SHP77 (cell line): ENCODE measurements around the gene VASN.

Experiments
- DNase-seq, 2 experiments: peaks; one replicate each; lab custom pipeline; 2025; lab: John Stamatoyannopoulos, UW

Gene VASN

DNA sequence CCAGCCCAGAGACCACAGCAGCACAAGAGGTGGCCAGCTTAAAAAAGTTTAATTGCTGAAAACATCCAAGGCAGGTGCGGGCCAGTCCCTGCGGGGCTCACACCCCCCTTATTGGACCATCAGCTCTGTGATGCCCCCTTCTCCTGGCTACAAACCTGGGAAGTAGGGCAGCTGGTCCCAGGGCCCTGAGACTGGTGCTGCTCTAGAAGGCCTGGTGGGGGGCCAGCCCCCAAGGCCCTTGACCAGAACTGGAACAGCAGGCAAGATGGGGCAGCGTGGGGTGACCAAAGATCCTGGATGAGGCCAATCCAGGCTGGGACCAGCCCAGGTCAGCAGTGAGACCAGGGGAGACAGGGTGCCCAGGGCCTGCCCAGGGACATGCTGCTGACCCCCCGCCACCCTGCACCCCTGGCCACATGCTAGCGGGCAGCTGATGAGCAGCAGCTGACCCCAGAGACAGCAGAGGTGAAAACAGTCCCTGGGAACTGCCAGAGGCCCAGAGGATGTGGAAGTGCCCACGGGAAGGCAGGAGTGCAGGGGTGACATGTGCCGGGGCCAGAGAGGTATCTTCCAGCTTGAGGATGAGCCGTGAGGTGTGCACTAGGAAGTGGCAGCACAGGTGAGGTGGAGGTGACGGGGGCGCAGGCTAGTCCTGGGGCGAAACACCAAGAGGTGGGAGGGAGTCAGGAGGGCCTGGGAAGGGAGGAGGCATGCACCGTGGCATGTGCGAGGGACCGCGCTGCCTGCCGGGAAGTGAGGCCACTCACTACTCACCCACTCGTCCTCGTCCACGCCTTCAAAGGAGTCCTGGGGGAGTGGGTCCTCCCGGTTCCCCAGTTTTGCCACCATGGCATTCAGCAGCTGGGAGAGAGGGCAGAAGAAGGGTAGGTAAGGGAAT lies 16.9 kb upstream of the VASN start:
- no peak for DNase-seq

DNA sequence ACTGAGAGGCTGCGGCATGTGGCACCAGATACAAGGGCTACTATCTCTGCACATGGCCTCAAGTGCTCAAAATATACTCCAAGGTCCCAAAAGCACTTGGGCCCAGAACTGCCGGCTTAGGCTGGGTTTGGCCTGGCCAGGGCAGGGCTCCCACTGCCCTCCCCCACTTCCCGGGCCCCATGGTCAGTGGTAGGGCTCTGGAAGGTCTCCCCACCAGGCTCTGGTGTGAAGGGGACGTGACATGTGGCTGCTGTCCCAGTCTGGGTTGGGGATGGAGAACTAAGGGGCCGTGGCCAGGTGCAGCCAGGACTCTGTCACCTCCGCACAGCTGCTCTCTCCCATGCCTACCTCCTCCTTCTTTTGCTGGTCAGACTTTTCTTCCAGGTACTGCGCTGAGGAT lies 14.8 kb upstream of the VASN start:
- DNase-seq = no peak

DNA sequence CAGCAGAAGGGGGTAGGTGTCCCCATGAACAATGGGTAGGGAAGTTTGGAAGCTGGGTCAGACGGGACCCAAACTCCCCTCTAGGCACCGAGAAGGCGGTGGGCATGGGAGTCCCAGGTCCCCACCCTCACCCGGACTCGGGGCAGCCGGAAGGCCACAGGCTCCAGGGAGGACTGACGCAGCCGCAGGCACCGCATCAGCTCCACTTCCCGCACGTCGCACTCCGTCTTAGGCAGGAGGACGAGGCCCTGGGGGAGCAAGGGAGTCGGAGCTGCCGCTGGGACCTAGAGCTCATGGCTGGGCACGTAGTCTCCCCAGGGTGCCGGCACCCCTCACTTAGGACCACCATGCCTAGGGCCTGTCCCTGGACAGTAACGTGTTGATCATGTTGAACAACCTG lies 13.4 kb upstream of the VASN start:
- no peak for DNase-seq

DNA sequence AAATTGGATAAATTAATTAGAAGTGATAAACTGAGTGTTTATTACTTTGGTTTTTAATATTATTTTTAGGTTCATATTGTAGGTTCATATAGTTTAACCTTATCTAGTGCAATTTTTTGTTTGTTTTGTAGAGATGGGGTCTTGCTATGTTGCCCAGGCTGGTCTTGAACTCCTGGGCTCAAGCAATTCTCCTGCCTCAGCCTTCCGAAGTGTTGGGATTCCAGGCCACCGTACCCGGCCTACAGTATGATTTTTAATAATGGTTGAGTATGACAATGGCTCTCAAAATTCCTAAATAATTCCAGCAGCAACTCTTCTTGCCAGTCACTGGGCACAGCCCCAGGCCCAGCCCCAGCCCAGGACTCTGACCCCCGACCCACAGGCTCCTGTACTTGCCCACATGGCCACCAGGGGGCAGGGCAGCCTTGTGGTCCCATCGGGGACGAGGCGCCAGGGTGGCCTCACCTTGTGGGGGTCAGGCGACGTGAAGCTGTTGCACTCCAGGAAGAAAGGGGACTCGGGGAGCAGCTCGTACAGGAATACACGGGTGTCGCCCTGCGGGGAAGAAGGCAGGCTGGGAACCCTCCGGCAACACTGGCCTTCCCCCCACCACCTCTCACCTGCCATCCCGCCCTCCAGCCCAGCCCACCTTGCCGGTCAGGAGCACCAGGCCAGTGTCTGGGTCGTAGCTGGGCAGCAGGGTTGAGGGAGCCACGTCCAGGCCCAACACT lies 12.7 kb upstream of the VASN start:
- DNase-seq = peak; percentile 14 to 23

DNA sequence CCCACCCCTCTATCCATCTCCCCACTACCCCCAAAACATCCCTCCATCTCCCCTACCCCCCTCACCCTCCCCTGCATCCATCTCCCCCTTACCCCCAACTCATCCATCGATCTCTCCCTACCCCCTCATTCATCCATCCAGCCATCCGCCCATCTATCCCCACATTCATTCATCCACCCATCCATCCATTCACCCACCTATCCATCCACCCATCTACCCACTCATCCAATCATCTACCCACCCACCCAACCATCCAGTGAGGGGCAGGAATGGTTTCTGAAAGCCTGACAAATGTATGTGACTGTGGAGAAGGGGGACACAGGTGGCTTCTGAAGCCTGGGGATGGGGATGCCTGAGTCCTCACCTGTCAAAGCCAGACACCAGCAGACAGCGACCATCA lies 11.7 kb upstream of the VASN start:
- DNase-seq = no peak

DNA sequence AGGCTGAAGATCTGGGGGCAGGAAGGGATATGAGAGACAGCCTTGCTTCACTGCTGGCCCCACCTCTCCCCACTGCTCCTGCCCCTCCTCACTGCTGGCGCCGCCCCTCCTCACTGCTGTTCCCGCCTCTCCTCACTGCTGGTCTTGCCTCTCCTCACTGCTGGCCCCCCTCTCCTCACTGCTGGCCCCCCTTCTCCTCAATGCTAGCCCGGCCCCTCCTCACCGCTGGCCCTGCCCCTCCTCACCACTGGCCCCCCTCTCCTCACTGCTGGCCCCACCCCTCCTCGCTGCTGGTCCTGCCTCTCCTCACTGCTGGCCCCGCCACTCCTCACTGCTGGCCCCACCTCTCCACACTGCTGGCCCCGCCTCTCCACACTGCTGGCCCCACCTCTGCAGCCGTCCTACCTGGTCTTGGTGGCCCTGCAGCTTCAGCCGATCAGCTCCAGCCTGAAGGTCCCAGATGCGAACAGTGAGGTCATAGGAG lies 11.1 kb upstream of the VASN start:
- no peak for DNase-seq

DNA sequence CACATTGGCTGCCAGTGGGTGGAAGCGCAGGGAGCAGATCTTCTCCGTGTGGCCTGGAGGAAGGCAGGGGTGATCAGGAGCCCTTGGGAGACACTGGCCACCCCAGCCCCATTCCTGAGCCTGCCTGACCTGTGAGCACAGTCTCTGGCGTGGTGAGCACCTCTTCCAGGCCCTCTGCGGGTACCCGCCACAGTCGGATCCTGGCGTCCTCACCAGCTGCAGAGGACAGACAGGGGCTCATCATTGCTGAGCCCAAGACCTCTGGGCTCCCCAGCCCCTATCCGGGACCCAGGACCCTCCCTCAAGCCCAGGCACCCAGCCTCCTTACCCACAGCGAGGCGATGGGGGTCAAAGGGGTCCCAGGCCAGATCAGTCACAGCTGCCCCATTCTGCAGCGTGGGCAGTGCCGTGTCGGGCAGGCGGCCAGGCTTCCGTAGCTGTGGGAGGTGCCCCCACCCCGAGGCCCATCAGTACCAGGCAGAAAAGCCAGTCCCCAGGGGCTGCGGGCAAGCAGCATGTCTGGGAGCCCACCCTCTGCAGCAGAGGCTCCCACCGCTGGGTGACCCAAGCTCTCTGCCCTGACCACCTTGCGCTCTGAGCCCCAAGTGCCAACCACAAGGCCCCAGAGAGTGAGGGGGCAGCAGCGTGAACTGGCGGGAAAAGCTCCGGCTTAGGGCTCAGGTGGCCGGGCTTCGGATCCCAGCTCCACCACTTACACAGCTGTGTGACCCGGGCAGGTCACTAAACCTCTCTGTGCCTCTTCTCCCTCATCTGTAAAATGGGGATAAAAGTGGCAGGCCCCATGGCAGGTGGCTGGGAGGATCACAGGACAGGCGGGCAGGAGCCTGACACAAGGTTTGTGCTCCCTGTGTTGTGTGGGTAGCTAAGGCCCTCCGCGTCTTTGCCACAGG lies 10.4 kb upstream of the VASN start:
- no peak for DNase-seq

DNA sequence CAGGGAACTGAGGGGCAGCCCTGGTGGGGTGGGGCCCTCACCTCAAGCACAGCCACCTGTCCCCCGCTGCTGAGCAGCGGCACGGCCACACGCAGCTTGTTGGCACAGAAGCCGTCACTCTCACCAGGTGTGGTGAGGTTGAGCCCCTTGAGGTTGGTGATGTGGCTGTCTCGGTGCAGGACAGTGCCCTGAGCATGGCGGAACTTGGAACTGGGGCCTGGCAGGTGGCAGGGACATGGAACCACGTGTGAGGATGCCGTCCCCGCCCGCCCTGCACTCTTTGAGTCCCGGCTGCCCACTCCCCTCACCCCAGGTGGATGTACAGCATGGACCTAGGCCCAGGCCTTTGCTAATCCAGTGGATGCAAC lies 9.7 kb upstream of the VASN start:
- DNase-seq = no peak

DNA sequence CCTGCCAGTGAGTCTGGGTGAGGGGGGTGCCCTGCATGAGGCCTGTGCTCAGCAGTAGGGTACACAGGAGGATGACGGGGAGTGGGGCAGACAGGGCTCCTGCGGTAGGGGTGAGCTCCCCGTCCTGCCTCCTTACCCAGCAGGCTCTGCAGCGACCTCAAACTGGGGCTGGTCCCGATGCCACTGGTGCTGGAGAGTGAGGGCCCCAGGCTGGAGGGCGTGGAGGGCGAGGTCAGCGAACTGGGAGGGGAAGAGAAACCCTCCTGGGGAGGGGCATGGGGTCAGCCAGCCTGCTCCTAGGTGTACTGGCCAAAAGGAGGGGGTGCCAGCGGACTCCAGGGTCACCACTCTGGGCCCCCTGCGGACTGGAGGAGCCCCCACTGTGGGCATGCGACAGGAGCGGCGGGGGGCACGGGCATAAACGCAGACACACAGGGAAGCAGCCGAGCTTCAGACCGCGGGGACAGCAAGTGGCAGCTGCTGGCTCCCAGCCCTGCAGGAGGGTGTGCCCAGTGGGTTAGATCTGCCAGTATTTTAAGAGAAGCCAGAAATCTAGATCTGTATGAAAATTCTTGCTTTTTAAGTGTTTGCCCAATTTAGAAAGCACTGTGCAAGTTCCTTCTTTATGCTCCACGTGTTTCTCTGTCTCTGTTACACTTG lies 9.0 kb upstream of the VASN start:
- no peak for DNase-seq

DNA sequence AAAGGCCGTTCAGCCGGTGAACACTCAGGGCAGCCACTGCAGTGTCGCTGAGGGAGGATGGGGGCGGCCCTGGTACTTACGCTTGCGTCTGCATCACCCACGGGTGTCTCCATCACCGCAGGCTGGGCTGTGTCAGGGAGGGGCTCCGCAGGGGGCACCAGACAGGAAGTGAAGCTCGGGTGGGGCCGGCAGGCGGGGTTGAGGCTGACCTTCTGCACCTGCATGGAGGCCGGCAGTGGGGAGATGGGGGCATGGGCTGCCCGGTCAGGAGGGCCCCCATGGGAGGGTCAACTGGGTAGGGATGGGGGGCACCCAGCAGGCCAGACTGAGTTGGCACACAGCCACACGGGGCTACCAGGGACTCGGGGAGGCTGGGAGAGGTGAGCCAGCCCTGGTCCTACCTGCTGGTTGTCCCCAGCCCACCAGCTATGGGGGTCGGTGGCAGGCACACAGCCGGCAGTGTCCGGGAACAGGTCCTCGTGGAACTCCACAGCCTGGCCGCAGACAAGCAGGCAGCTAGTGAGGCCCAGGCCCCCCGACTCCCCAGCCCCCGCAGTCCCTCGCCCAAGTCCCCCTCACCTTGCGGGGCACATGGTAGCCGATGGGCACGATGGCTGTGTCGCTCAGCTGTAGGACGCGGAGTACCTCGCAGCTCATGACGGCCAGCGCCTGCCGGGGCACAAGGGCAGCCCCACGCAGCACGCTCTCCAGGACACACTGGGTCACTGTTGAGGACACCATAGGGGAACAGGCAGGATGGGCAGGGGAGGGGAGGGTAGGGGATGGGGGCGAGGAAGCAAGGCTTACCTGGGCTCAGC lies 7.2 kb upstream of the VASN start:
- no peak for DNase-seq

DNA sequence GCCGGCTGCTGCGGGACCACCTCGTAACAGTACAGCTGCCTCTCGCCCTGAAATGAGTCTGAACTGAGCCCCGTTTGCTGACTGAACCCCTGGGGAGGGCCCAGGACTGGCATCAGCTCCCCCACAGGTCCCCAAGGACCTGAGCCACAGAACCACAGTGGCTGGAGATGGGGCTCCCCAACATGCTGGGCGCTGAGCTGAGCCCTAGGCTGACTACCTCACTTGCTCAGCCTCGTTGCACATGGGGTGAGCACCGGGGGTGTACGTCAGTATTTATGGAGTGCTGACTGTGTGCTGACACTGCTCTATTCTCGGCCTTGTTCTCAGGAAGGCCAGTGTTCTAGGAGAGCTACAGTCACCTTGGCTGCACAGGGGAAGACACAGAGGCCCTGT lies 6.6 kb upstream of the VASN start:
- DNase-seq = no peak

DNA sequence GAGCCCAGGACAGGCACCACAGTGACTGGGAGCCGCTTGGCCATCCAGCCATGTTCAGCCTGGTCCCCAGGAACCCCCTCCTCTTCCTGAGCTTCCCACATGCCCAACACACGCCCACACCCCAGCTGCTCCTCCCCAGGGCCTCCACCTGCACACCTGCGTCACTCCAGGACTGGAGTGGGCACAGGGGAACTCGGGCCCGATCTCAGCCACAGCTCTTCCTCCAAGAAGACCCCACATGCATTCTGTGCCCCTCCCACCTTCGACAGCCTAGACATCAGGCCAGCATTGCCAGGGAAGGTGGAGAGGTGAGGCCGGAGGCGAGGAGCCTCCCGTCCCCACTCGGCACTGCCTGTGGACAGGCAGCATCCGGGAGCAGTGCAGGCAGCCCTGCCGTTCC lies 6.0 kb upstream of the VASN start:
- DNase-seq = no peak

DNA sequence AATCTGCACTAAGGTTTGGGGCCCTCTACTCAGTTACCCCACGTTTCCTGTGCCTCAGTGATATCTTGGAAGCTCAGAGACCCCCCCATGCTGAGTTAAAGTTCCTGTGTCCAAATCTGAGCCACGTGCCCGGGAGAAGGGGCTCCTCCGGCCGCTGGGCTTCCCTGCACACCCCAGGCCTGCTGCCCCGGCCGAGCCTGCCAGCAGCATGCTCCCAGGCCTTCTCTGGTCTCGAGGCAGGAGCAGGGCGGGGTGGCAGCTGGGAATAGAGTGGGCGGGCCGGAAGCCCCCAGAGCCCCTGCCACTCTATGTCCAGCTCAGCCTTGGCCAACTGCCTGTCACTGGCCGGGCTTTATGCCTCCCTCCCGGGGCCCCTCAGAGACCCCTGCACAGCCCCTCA lies 5.6 kb upstream of the VASN start:
- no peak for DNase-seq

DNA sequence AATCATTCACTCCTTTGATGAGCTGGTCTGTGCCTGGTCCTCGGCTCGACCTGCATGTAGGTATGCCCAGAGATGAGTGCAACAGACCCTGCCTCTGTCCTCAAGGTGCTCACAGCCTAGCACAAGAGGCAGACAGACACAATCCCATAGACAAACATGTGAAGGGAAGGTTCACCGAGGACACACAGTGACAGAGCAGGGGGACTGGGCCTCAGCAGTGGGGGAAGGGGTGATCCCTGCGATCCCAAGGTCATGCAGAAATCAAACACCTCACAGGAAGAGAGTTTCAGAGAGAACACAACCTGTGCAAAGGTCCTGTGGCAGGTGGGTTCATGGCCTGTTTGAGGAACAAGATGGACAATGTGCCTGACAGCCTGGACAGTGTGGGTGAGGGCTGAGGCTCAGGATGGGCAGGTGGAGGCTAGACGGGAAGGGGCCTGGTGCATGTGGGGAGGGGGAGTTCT lies 4.2 kb upstream of the VASN start:
- DNase-seq = no peak

DNA sequence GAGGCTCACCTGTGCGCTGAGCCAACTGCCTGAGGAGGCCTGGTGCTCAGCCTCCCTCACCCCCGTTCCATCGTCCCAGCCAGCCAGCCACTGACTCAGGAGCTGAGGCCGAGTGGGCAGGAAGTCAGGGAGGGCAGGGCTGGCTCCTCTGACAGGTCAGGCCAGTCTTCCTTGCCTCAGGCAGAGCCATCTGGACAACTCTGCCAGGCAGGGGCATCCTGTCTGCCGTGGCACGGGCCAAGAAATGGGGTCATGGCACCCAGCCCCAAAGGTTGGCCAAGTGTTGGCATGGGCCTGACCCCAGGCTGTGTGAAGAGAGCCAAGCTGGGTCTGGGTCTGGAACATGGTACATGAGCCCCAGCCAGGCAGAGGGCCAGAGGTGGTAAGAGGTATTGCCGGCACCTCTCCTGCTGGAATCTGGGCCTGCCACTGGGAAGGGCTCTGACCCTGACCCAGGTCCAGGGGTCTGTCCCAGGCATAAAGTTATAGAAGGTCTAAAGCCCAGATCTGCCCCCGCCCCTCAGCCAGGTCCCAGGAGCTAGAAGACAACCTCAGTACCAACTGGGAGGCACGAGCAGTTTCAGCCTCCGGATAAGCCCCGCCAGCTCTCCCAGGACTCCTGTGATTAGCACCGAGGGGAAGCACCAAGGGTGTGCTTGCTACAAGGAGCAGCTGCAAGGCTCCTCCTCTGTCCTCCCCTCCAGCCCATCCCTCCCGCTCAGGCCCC lies 2.5 kb upstream of the VASN start:
- no peak for DNase-seq

DNA sequence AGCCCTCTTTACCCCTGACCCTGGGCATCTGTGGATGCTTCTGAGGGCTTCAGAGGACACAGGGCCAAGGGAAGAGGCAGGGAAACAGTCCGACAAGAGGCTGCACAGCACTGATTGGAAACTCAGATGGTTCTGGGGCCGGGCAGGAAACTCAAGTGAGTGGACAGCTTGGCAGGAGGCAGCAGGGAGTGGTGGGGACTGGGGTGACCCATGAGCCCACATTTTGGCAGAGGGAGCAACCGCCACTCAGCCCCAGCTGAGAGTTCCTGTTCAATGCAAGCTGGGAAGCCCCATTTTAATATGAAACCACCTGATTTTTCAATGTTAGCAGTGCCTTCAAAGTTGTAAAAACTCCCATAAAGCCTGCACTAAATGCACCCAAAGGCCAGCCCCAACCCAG lies 1.5 kb upstream of the VASN start:
- DNase-seq = no peak

DNA sequence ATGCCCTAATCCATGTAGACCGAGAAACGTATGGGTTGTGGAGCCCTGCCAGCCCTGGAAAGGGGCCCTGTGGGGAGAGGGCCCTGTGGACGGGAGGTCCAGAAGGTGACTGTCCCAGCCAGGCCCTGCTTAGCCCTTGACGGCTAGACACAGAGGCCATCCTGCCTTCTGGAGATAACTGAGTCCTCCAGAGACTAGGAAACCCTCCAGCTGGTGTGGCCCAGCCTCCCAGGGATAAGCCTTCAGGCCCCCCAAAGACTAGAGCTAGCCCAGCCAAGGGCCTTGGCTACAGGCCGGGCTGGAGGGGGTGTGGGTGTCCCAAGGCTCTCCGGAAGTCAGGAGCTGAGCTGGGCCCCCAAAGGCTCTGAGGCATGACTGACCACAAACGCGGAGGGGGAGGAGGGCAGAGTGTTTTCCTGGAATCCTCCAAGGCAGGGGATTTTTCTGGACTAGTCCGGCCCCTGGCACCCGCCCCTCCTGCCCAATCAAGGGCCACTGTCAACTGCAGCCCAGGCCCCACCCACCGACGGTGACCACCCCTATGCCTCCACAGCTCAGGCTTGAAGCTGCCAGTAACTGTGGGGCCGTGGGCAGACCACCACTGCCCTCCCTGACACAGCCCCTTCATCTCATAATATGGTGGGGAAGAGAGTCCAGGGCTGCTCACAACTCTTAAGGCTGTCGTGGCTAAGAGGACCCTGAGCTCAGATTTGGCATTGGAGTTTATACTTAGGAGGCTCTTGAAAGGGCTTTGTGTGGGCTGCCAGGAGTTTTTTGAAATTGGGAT lies 885 bp upstream of the VASN start:
- DNase-seq = no peak

DNA sequence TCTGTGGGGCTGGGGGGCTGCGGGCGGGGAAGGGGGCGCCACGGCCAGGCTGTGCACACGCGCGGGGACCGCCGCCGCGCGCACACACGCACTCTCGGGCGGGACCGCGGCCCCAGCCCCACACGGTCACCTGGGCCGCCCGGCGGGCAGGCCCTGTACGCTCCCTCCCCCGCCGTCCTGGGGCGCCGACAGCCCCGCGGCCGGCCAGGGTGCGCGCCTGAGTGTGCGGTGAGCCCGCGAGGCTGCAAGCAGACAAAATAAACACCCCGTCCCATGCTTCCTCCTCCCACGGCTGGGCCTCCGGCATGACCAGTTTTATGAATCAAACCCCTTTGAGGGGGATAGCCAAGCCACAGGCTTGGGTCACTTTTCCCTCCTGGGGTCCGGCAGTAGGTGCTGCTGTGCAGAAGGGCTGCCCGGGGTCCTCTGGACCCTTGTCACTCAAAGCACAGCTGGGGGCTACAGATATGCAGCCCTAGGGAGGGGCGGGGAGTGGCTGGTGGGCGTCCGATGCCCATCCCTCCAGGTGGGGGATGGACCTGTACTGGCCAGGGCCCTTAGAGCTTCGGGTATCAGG lies 441 bp downstream of the VASN start:
- DNase-seq = no peak
